SIG-M5 (cell line): ENCODE results near the gene IGSF3.
"Not testable (repeated sequence)": the region's sequence is repeated elsewhere in the genome, so short reads cannot be mapped to it uniquely, and the experiment has no call there.

Source experiments
- DNase-seq: peaks from one replicate; lab custom pipeline; 2025; lab: John Stamatoyannopoulos, UW

Gene IGSF3

DNA sequence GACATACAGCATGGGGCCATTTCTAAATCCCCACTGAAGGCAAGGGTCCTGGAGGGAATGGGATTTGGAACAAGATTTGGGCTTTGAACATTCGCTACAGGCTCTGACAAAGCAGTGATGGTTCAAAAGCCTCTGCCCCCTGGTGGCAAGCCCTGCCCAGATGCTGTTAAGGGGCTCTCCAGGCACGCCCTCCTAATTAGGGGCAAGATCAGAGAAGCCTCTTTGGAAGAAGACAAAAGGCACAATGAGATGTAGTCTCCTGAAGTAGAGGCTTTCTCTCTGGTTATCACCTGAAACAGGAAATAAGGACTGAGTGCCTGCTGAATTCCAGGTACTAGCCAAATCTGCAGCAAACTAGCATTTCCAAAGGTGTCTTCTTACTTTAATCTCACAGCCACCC lies 37.5 kb downstream of the IGSF3 start:
- DNase-seq, result not testable (repeated sequence)

DNA sequence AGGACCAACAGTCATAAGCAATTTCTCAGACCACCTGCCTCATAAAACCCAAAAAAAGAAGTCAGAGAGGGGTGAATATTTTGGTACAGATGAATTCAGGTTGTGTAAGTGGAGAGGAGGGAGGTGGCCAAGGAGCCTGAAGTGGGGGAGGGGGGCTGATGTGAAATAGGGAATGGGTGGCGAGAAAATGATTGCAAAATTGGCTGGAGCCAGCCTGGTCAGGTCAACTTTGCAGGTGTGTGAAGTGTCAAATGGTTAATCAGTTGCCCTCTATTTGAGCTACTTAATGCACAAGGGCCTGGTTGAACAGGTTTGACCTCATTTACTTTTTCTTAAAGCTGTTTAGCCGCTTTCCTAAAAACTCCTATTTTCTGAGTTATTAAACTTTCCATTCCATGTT lies 38.1 kb downstream of the IGSF3 start:
- DNase-seq, result not testable (repeated sequence)

- DNase-seq, result no peak
Observed at GRCh38 chr1:116628448-116628847, 39.1 kb downstream of the IGSF3 start.

DNA sequence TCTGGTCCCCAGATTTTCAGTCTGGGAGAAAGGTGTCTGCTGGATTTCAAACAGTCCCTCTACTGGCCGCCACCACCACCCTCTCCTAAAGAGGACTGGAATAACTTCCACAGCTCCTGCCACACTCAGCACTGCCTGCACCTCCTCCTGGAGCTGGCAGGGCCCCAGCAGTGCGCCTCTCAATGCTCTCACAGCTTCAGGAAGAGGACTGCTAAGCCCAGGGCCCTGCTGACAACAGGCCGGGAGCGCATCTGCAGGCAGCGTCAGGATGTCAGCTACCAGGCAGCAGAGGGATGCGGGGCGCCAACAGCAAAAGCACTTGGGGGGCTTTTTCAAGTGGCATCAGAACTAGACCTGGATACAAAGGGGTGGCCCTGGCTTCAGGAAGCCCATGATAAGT lies 40.2 kb downstream of the IGSF3 start:
- DNase-seq, result not testable (repeated sequence)

DNA sequence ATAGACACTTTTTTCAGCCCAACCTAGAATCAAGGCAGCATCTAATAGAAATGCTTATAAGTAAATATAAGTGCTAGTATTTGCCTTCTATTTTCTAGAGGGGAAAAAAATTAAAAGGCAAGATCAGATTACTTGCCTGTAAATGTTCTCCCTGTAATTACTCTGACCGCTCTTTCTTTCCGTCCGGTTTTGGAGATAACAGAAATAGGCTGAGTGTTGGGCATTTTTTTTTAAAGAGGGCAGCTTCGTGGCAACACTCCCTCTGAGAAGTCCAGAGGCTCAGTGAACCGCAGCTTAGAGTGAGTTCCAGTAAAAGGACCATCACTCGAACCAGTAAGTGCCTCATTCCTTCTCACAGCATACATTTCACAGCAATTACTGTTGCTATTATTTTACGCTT lies 40.6 kb downstream of the IGSF3 start:
- DNase-seq, result not testable (repeated sequence)

GRCh38 chr1:116625155-116625554 lies 42.4 kb downstream of the IGSF3 start:
- not testable (repeated sequence) for DNase-seq

GRCh38 chr1:116624040-116624439 lies 43.5 kb downstream of the IGSF3 start:
- DNase-seq, result no peak

DNA sequence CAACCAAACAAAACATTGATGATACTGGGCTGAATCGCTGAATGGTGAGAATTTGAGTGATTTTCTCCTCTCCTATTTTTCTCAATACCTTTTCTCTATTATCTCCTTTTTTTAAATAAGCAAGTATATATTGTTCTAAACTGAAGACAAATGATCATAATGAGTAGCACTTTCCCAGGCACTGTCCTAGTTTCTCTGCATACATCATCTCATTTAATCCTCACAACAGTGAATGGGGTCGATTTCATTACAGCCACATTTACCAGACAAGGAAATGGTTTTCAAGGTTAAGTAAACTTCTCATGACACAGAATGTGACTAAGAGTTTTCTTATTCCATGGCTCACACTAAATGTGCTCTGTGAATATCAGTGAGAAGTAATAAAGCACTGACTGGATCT lies 45.0 kb downstream of the IGSF3 start:
- not testable (repeated sequence) for DNase-seq

- DNase-seq, result not testable (repeated sequence)
Observed at GRCh38 chr1:116621756-116622155, 45.8 kb downstream of the IGSF3 start.

DNA sequence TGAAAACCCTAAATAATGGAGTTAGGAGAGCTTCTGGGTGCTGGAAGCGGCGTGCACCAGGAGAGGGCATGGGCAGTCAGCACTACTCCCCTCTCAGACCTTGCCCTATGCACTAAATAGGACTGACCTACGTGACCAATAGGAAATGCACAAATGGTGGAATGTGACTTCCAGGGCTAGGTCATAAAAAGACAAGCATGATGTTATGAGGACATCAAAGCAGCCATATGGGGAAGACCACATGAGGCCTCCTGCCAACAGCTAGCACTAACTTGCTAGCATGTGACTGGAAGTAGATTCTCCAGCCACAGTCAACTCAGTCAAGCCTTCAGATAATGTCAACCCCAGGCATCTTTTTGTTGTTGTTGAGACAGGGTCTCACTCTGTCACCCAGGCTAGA lies 47.1 kb downstream of the IGSF3 start:
- not testable (repeated sequence) for DNase-seq

- not testable (repeated sequence) for DNase-seq
Observed at GRCh38 chr1:116619106-116619505, 48.4 kb downstream of the IGSF3 start.

GRCh38 chr1:116617808-116618207 lies 49.7 kb downstream of the IGSF3 start:
- DNase-seq, result not testable (repeated sequence)

- not testable (repeated sequence) for DNase-seq
Observed at GRCh38 chr1:116613825-116614224, 53.7 kb downstream of the IGSF3 start.

DNA sequence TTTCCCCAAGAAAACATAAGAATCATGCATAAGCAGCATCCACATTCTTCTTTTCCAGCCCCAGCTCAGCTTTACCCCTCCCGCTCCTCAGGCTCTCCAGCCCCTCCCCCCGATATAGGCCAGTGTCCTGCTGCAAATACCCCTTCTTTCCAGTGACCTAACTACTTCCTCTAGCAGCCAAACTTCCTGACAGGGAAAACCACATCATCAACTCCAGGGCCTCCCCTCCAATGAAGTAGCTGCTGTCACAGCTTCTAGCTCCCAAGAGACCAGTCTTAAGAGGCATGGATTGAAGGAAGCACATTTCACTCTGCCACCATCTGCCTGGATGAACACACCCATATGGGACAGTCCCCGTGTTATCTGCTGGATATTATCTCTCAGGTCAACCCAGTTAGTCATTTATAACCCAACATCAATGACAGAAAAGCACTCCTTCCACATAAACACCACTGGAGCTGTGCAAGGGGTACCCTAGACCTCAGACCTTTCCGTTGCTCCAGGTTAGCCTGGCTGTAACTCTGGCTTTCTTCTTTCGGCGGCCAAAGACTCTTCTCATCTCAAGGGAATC lies 57.6 kb downstream of the IGSF3 start:
- not testable (repeated sequence) for DNase-seq

GRCh38 chr1:116608841-116609240 lies 58.7 kb downstream of the IGSF3 start:
- DNase-seq, result not testable (repeated sequence)

DNA sequence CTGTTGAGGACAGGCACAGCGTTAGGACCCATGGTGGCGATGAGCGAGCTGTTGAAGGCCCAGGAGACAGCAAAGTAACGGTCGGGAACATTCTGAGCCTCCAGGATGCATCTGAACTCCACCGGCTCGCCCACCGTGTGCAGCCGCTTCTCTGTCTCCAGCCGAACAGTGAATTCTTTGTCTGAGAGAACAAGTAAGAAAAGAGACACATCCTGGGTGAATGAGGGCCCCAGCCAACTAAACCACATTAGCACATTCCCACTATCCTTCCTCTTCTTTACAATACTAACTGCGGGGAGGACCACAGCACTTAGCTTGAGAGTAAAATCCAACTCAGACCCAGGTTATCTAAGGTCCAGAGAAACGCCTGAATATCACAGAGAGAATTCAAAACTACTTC lies 59.4 kb downstream of the IGSF3 start:
- not testable (repeated sequence) for DNase-seq

DNA sequence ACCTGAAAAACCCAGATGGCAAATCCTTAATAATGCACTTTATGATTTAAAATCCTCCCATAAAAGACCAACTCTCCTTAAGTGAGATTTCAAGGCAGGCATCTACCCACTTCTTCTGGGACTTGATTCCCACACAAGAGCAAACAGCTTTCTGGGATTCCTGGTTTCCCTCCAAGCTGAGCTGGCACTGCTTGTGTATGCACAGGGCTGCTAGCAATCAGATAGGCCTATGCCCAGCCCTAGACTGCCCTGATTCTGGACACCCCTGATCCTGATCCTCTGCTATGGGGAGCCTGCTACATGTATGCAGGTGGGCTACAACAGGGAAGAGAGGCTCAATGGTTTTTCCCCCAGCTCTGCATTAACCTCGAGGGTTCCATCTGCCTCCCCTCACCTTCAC lies 60.1 kb downstream of the IGSF3 start:
- DNase-seq, result not testable (repeated sequence)

DNA sequence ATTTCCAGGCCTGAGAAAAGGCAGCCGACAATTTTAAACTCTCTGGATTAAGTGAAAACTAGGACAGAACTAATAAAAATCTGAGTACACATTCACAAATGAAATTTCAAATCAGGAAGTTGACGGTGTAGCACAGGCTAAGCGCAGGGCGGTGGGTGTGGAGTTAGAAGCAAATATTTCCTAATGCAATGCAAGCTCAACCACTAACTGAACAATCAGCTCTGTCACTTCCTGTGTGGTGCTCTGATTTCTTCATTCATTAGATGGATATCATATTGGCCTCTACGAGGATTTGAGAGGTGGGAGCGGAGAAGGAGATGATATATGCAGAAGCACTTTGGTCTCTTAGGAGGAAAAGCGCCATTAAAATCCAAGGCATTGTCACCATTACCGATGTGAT lies 61.5 kb downstream of the IGSF3 start:
- DNase-seq, result peak; percentile 41

DNA sequence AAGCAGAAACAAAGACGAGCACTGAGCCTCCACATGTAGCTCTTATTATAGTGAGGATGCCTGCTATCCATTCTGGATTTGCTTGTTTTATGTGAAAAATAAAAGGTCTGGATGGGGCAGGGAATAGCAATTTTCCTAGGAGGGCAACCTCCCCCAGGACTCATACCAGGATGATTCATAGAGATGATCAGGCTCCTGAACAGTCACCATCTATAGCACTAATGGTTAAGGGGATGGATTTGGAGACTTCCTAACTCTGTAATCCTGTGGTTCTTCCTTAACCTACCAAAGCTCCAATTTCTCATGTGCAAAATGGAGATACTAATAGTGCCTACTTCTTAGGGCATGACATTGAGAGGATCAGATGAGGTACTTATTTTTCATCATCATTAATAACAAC lies 62.2 kb downstream of the IGSF3 start:
- no peak for DNase-seq

GRCh38 chr1:116604408-116604807 lies 63.1 kb downstream of the IGSF3 start:
- not testable (repeated sequence) for DNase-seq

DNA sequence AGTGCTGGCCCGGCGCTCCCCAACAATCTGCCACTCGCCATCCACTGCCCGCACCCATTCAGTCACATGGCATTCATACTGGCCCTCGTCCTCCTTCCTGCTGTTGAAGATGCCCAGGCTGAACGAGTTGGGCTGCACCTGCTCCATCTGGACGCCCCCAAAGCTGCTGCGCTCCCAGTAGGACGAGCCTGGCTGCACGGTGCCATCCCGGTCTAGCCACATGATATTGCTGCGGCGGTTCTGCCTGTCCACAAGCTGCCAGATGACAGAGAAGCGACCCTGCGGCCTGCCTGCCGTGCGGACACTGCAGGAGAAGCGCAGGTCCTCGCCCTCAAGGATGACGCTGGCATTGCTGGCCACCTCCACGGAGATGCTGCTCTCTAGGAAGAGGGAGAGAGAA lies 63.9 kb downstream of the IGSF3 start:
- DNase-seq, result not testable (repeated sequence)

DNA sequence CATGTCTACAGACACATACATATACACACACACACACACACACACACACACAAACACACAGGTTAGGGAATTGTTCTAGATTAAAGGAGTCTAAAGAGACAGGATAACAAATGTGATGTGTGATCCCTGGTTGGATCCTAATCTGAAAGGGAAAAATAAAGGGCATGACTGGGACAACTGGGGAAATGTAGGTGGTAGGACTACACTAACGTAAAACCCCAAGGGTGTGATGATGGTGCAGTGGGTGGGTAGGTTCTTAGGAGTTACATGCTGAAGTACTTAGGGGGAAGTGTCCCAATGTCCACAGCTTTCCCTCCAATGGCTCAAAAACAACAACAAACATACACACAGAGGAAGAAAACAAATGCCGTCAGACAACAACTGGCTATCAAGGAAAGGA lies 68.2 kb downstream of the IGSF3 start:
- not testable (repeated sequence) for DNase-seq

DNA sequence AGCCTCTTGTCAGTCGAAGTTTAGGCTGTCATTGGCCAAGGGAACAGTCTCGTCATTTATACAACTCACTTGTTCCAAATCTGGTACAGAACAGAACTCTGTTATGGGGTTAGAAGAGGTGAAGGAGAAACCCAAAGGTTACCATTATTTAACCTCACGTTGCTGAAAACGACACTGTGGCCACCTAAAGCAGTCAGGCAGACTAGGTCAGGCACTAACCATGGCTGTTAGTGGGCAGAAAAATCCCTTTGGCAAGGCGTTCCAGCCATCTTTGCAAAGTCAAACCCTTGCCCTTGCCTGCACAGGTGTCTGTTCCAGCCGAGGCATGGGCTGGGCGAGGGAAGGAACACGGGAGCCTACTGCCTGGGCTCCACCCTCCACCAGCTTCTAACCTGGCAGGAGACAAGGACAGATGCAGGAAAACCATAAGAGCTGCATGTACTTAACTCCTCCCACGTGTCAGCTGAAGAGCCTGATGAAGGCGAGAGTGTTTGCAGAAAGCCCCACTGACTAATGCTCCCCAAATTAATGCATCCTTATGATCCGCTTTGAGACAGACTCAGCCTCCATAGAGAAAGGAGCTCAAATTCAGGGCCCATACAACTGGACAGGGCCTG lies 69.0 kb downstream of the IGSF3 start:
- not testable (repeated sequence) for DNase-seq

DNA sequence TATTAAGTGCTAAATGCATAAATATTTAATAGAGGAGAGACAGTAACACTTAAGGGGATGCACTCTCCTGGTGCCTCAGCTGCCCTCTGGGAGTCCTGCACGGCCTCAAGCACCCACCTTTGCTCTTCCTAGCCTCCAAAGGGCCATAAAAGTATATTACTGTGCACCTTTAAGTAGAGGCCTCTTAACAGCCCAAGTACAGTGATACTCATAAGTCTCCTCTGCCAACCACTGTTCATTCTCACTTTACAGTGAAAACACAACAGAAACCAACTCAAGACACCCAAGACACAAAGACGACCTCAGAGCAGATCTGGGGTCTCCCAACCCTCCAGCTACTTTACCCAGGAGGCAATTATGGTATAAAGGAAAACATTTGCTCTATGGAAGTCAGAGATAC lies 70.1 kb downstream of the IGSF3 start:
- not testable (repeated sequence) for DNase-seq
